Panc1 (cell line): ENCODE data around the gene TDRD7.

Experiments
- CTCF ChIP-seq: fragments of 450-650 bp; IDR thresholded peaks from 2 replicates; pipeline ENCODE4 v1.5.1; 2017; ENCODE audit warnings: mild to moderate bottlenecking
- POLR2AphosphoS5 ChIP-seq: IDR thresholded peaks from 2 replicates; pipeline ENCODE4 v1.6.1; 2012; ENCODE audit warnings: mild to moderate bottlenecking, low read depth, low read length, moderate library complexity
- REST ChIP-seq, 2 experiments: IDR thresholded peaks; 2 replicates each; pipeline ENCODE4 v1.6.1; 2011 to 2012; ENCODE audit warnings: low read depth in 2 of 2, control low read depth in 1 of 2, low read length in 1 of 2, mild to moderate bottlenecking in 1 of 2, moderate library complexity in 1 of 2; ENCODE audit not compliant: insufficient read depth in 1 of 2

- TF ChIP-seq CTCF (no peak), POLR2AphosphoS5 (no peak), REST (IDR thresholded peaks at IDR 0.05; ENCODE audit: insufficient read depth in 1 of 2, low read depth in 2 of 2, low read length in 1 of 2) (no peak)
Measured at GRCh38 chr9:97531888-97532376, 120.0 kb downstream of the TDRD7 start.
